ENCODE results near the gene SERPINB1.

DNA sequence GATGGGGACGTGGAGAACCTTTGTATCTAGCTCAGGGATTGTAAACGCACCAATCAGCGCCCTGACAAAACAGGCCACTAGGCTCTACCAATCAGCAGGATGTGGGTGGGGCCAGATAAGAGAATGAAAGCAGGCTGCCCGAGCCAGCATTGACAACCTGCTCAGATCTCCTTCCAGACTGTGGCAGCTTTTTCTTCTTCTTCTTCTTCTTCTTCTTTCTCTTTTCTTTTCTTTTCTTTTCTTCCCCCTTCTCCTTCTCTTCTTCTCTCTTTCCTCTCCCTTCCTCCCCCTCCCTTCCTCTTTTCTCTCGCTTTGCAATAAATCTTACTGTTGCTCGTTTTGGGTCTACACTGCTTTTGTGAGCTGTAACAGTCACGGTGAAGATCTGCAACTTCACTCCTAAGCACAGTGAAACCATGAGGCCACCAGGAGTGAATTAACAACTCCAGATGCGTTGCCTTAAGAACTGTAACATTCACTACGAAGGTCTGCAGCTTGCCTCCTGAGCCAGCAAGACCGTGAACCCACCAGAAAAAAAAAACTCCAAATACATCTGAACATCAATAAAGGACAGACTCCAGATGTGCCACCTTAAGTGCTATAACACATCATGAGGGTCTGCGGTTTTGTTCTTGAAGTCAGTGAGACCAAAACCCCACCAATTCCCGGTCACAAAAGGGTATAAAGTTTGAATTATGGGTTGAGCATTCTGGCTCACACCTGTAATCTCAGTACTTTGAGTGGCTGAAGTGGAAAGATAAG lies 19.6 kb upstream of the SERPINB1 start:
- TF ChIP-seq, protein P1, sequence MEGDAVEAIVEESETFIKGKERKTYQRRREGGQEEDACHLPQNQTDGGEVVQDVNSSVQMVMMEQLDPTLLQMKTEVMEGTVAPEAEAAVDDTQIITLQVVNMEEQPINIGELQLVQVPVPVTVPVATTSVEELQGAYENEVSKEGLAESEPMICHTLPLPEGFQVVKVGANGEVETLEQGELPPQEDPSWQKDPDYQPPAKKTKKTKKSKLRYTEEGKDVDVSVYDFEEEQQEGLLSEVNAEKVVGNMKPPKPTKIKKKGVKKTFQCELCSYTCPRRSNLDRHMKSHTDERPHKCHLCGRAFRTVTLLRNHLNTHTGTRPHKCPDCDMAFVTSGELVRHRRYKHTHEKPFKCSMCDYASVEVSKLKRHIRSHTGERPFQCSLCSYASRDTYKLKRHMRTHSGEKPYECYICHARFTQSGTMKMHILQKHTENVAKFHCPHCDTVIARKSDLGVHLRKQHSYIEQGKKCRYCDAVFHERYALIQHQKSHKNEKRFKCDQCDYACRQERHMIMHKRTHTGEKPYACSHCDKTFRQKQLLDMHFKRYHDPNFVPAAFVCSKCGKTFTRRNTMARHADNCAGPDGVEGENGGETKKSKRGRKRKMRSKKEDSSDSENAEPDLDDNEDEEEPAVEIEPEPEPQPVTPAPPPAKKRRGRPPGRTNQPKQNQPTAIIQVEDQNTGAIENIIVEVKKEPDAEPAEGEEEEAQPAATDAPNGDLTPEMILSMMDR (IDR thresholded peaks at IDR 0.05; ENCODE audit: borderline replicate concordance, extremely low read depth, low read length, poor library complexity, severe bottlenecking): no peak
- TF ChIP-seq EZH2 (IDR thresholded peaks at IDR 0.05; ENCODE audit: borderline replicate concordance, low read depth, low read length, severe bottlenecking): no peak
